ENCODE data around the gene CDC73.

CDC73 gene

GRCh38 chr1:193251950-193252349, 130.1 kb downstream of the CDC73 start:
- DNase-seq (ENCODE audit: extremely low read depth, low read depth) = no peak
- TF ChIP-seq CTCF (IDR thresholded peaks at IDR 0.05; ENCODE audit: low read depth, low read length) = no peak

GRCh38 chr1:193256019-193256418, 134.2 kb downstream of the CDC73 start:
- no peak for DNase-seq (ENCODE audit: extremely low read depth, low read depth)
- no peak for TF ChIP-seq CTCF (IDR thresholded peaks at IDR 0.05; ENCODE audit: low read depth, low read length)

GRCh38 chr1:193259636-193260035, 137.8 kb downstream of the CDC73 start:
- no peak for DNase-seq (ENCODE audit: extremely low read depth, low read depth)
- no peak for TF ChIP-seq CTCF (IDR thresholded peaks at IDR 0.05; ENCODE audit: low read depth, low read length)

GRCh38 chr1:193260056-193260745, 138.4 kb downstream of the CDC73 start:
- no peak for DNase-seq (ENCODE audit: extremely low read depth, low read depth)
- no peak for TF ChIP-seq CTCF (IDR thresholded peaks at IDR 0.05; ENCODE audit: low read depth, low read length)

- no peak for DNase-seq (ENCODE audit: extremely low read depth, low read depth)
- TF ChIP-seq CTCF (IDR thresholded peaks at IDR 0.05; ENCODE audit: low read depth, low read length) = no peak
These were observed 139.1 kb downstream of the CDC73 start for GRCh38 chr1:193260896-193261295.

- TF ChIP-seq CTCF (IDR thresholded peaks at IDR 0.05; ENCODE audit: low read depth, low read length) = no peak
- no peak for DNase-seq (ENCODE audit: extremely low read depth, low read depth)
These were observed 140.8 kb downstream of the CDC73 start for GRCh38 chr1:193262661-193263060.

- DNase-seq (ENCODE audit: extremely low read depth, low read depth) = no peak
- no peak for TF ChIP-seq CTCF (IDR thresholded peaks at IDR 0.05; ENCODE audit: low read depth, low read length)
These were observed 142.7 kb downstream of the CDC73 start for GRCh38 chr1:193264313-193265065.

Data from AG09319 (cell line).